WI38 (cell line): ENCODE measurements around the gene MAPK8IP1.
A peak's percentile ranks its signal among the peaks of the same experiment; 100 is the strongest.

Experiments used
- H3K4me3 ChIP-seq: 2 replicates; pipeline ENCODE4 v1.5.1; 2011; ENCODE audit warnings: low read depth, mild to moderate bottlenecking, control low read depth, low read length
- CTCF ChIP-seq: IDR thresholded peaks from 2 replicates; pipeline ENCODE4 v1.5.1; 2012; ENCODE audit warnings: low read depth, mild to moderate bottlenecking, control low read depth, low read length

Gene MAPK8IP1

GRCh38 chr11:45855308-45855707, 30.1 kb upstream of the MAPK8IP1 start:
- H3K4me3 ChIP-seq = no peak overlapping the region
- no peak for TF ChIP-seq CTCF

- no peak overlapping the region for H3K4me3 ChIP-seq
- no peak for TF ChIP-seq CTCF
Measured at GRCh38 chr11:45856044-45856468, 29.4 kb upstream of the MAPK8IP1 start.

- no peak overlapping the region for H3K4me3 ChIP-seq
- TF ChIP-seq CTCF = no peak
Measured at GRCh38 chr11:45857961-45858474, 27.4 kb upstream of the MAPK8IP1 start.

- no peak for TF ChIP-seq CTCF
- peak overlapping the region; percentile 12; the same call in 1 of the 2 replicates for H3K4me3 ChIP-seq
Measured at GRCh38 chr11:45858751-45859398, 26.6 kb upstream of the MAPK8IP1 start.

- H3K4me3 ChIP-seq = peak overlapping the region; percentile 12; the same call in 1 of the 2 replicates
- TF ChIP-seq CTCF = no peak
Measured at GRCh38 chr11:45859661-45860140, 25.8 kb upstream of the MAPK8IP1 start.

- TF ChIP-seq CTCF = no peak
- no peak overlapping the region for H3K4me3 ChIP-seq
Measured at GRCh38 chr11:45860348-45860747, 25.1 kb upstream of the MAPK8IP1 start.

- no peak overlapping the region for H3K4me3 ChIP-seq
- TF ChIP-seq CTCF = no peak
Measured at GRCh38 chr11:45860764-45861510, 24.5 kb upstream of the MAPK8IP1 start.
